ENCODE results near the gene DBP.

DNA sequence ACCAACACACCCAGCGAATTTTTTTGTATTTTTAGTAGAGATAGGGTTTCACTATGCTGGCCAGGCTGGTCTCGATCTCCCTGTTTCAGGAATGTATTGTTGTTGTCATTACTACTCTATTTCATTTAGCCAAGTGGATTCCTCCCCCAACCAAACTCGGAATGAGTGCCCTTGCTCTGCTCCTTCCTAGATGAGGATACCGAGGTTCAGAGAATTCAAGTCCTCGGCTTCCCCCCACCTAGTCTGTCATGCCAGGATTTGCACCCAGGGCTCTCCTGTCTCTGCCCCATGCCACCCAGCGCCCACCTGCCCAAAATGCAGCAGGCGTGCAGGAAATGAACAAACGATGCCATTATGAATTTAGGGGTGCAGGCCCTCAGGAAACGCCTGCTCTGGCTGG, 34.2 kb downstream of the DBP start:
- no peak for TF ChIP-seq EZH2phosphoT487 (IDR thresholded peaks at IDR 0.05; ENCODE audit: insufficient read depth, low read depth)
- no peak for TF ChIP-seq EZH2 (IDR thresholded peaks at IDR 0.05; ENCODE audit: insufficient read depth, poor library complexity, severe bottlenecking)

Data from GM23248 (cell line).